ENCODE measurements around the gene TGIF2.

GRCh38 chr20:36584018-36584481 lies 10.7 kb downstream of the TGIF2 start:
- no peak for TF ChIP-seq CTCF (IDR thresholded peaks at IDR 0.05 in 2 of 3, conservative IDR thresholded peaks at IDR 0.05 in 1 of 3; ENCODE audit: insufficient read depth in 2 of 3, low read depth in 1 of 3, low read length in 3 of 3)
- TF ChIP-seq POLR2A (conservative IDR thresholded peaks at IDR 0.05), result no peak
- no peak for TF ChIP-seq NFRKB (IDR thresholded peaks at IDR 0.05; ENCODE audit: low read depth)
- TF ChIP-seq TCF7 (IDR thresholded peaks at IDR 0.05; ENCODE audit: borderline replicate concordance), result no peak
- TF ChIP-seq RFX7 (CRISPR knock-in tag; IDR thresholded peaks at IDR 0.05), result no peak

All from K562 (cell line).